Transverse colon (tissue), 4 donors: ENCODE results near the gene SF3B3. TPM values are rescaled to one million over a fixed set of nuclear protein-coding genes. Genes with fewer than 3 reads are reported as not detected.

Source experiments
- DNase-seq: peaks from one replicate; pipeline ENCODE4 v3.0.0-alpha.2; 2019
- H3K27ac ChIP-seq, 4 donors: fragments of 200-600 bp; sonication (generic); 2 replicates each; pipeline ENCODE4 v1.5.1; 2016 to 2018; ENCODE audit warnings: inconsistent platforms in 4 of 4
- H3K27me3 ChIP-seq: fragments of 200-600 bp; sonication (generic); 2 replicates; pipeline ENCODE4 v1.5.1; 2017; ENCODE audit warnings: inconsistent platforms
- H3K36me3 ChIP-seq, 4 donors: fragments of 200-600 bp; sonication (generic); 2 replicates each; pipeline ENCODE4 v1.5.1; 2017 to 2019; ENCODE audit warnings: inconsistent platforms in 4 of 4
- H3K4me1 ChIP-seq, 4 donors: fragments of 200-600 bp; sonication (generic); 2 replicates each; pipeline ENCODE4 v1.5.1; 2017 to 2020; ENCODE audit warnings: inconsistent platforms in 4 of 4
- H3K4me3 ChIP-seq, 4 donors: fragments of 200-600 bp; sonication (generic); 1 replicate in 1 of 4; 2 replicates in 3 of 4; pipeline versions ENCODE4 v1.5.1 to v1.6.1; 2017 to 2019; ENCODE audit warnings: inconsistent platforms in 4 of 4
- H3K9me3 ChIP-seq, 2 donors: fragments of 200-600 bp; sonication (generic); 2 replicates each; pipeline ENCODE4 v1.5.1; 2017 to 2019; ENCODE audit warnings: inconsistent platforms in 2 of 2
- CTCF ChIP-seq, 5 experiments: fragments of 200-600 bp in 3 of 5; fragments of 450-650 bp in 2 of 5; sonication (generic) in 3 of 5; IDR thresholded peaks; 1 replicate in 2 of 5; 2 replicates in 3 of 5; pipeline ENCODE4 v1.5.1; 2016 to 2017; ENCODE audit warnings: antibody characterized with exemption in 5 of 5, inconsistent platforms in 3 of 5, mild to moderate bottlenecking in 2 of 5, moderate library complexity in 1 of 5
- EP300 ChIP-seq: sonication (generic); formaldehyde crosslinking; IDR thresholded peaks from one replicate; pipeline ENCODE4 v1.6.1; 2017; ENCODE audit warnings: antibody characterized with exemption, low read depth
- POLR2A ChIP-seq: fragments of 450-650 bp; IDR thresholded peaks from one replicate; pipeline ENCODE4 v1.6.1; 2016; ENCODE audit warnings: antibody characterized with exemption, mild to moderate bottlenecking, moderate library complexity
- POLR2AphosphoS5 ChIP-seq, 3 donors: sonication (generic); formaldehyde crosslinking; IDR thresholded peaks; one replicate each; pipeline ENCODE4 v1.6.1; 2016; ENCODE audit warnings: antibody characterized with exemption in 3 of 3
- WGBS, 2 donors: methylation state at CpG; one replicate each; pipeline ENCODE4 v1.1.5; 2018; ENCODE audit warnings: low coverage in 1 of 2; 5-methylcytosine and 5-hydroxymethylcytosine counted together
- in situ Hi-C, 4 donors: fragments of 200-750 bp; cut with MboI; loops; one replicate each; pipeline versions ENCODE4 v1.15.0 to v1.15.1; 2017; ENCODE audit warnings: low sequenced_read_pairs in 3 of 4, low pct_ligation_motif_present in 1 of 4, low pct_unique_long_range_greater_than_20kb in 1 of 4
- intact Hi-C: fragments of 100-400 bp; cut with DNase I; formaldehyde crosslinking; loops from one replicate; pipeline ENCODE4 v1.15.1; 2023; ENCODE audit warnings: low total_unique reads
- total RNA-seq, 4 donors: library from RNA; depleted of rRNA; stranded (reverse); fragments of >200 nt; gene quantifications; one replicate each; pipeline ENCODE4 v1.1.0, GENCODE V29; 2016

The SF3B3 gene
- total RNA-seq, 4 donors from 2014 or later: 59.5 to 135 (median 72.8) TPM

- no peaks in the 10 kb centered on the region for H3K4me1 ChIP-seq
- no peak for TF ChIP-seq CTCF (IDR thresholded peaks at IDR 0.05)
- TF ChIP-seq EP300: no peak
- TF ChIP-seq POLR2AphosphoS5 (IDR thresholded peaks at IDR 0.05): no peak
- no peak for TF ChIP-seq POLR2A
- no peak overlapping the region for H3K4me3 ChIP-seq
- peaks cover 0 to 9% (median 0%) of the 10 kb centered on the region in 4 donors for H3K36me3 ChIP-seq
- no peaks in the 10 kb centered on the region for H3K27me3 ChIP-seq
- WGBS, 2 donors: 74% methylated on average over 11 of the region's 13 CpGs; no CpG with 5 or more reads in 1 of the 2 donors
- H3K27ac ChIP-seq: peak overlapping the region in 2 of 4 donors; percentile 24 to 37
- in situ Hi-C loops: no loop called here
- DNase-seq: no peak
- H3K9me3 ChIP-seq: no peaks in the 10 kb centered on the region
- intact Hi-C loops: no loop called here
Observed at GRCh38 chr16:70476272-70477020, 47.2 kb upstream of the SF3B3 start.

GRCh38 chr16:70478169-70478568, 45.4 kb upstream of the SF3B3 start:
- 95% methylated on average over 8 of the region's 8 CpGs; no CpG with 5 or more reads in 1 of the 2 donors for WGBS, 2 donors
- Histone ChIP-seq H3K27ac (no peak overlapping the region), H3K27me3 (no peaks in the 10 kb centered on the region), H3K36me3 (peaks cover 0 to 6% (median 0%) of the 10 kb centered on the region in 4 donors), H3K4me3 (no peak overlapping the region), H3K9me3 (no peaks in the 10 kb centered on the region), H3K4me1 (no peaks in the 10 kb centered on the region)
- TF ChIP-seq POLR2AphosphoS5 (IDR thresholded peaks at IDR 0.05) (no peak), CTCF (IDR thresholded peaks at IDR 0.05) (no peak), POLR2A (no peak), EP300 (no peak)
- intact Hi-C loops: no loop called here
- DNase-seq: no peak
- in situ Hi-C loops: no loop called here

DNA sequence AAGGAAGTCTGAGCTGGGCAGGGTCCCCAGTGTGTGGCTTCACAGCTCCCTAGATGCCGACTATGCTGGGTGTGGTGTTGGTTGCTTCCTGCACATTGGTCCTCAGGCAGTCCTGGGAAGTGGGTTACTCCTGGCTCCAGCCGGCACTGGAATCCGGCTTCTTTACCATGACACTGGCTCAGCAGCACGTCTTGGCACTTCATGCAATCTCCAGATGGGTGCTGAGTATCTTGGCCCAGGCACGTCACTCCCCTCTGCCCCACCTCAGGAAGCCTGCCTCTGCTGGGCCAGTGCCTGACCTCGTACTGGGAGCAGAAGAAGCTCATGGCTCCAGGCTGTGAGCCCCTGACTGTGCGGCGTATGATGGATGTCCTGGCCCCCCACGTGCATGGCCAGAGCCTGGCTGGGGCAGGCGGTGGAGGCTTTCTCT, 44.7 kb upstream of the SF3B3 start:
- 84% methylated on average over 10 of the region's 10 CpGs; no CpG with 5 or more reads in 1 of the 2 donors for WGBS, 2 donors
- intact Hi-C loops: no loop called here

More for the DNA sequence above, 44.7 kb upstream of the SF3B3 start:
- peaks cover 0 to 10% (median 4%) of the 10 kb centered on the region in 4 donors for H3K36me3 ChIP-seq
- DNase-seq: no peak
- in situ Hi-C loops: no loop called here
- H3K9me3 ChIP-seq: no peaks in the 10 kb centered on the region
- no peaks in the 10 kb centered on the region for H3K4me1 ChIP-seq
- H3K27ac ChIP-seq: no peak overlapping the region
- TF ChIP-seq EP300: no peak
- no peak for TF ChIP-seq CTCF (IDR thresholded peaks at IDR 0.05)
- TF ChIP-seq POLR2AphosphoS5 (IDR thresholded peaks at IDR 0.05): no peak
- no peak for TF ChIP-seq POLR2A
- no peak overlapping the region for H3K4me3 ChIP-seq
- H3K27me3 ChIP-seq: no peaks in the 10 kb centered on the region
